BJ (cell line): Measurements from ENCODE around the gene CLPTM1. TPM values are rescaled to one million over a fixed set of nuclear protein-coding genes. Genes with fewer than 3 reads are reported as not detected.

Source experiments
- CTCF ChIA-PET: fragments of 350-600 bp; formaldehyde crosslinking; extraction: SDS; loops from one replicate; lab custom pipeline; 2021; ENCODE audit warnings: antibody characterized with exemption, inconsistent platforms; lab: Yijun Ruan, JAX
- POLR2A ChIA-PET: fragments of 300-600 bp; sonication (Branson Sonifier 250); formaldehyde crosslinking; extraction: SDS; loops from one replicate; lab custom pipeline; 2021; ENCODE audit warnings: antibody characterized with exemption; lab: Charles Lee
- DNase-seq: peaks from one replicate; pipeline ENCODE4 v3.0.0-alpha.2; 2011; ENCODE audit warnings: low read depth
- H3K27me3 ChIP-seq: 2 replicates; pipeline ENCODE4 v1.6.0; 2011; ENCODE audit warnings: low read length; ENCODE audit not compliant: control insufficient read depth, insufficient read depth
- H3K36me3 ChIP-seq: 2 replicates; pipeline ENCODE4 v1.5.1; 2011; ENCODE audit warnings: low read length; ENCODE audit not compliant: control insufficient read depth, insufficient read depth
- H3K4me3 ChIP-seq: 2 replicates; pipeline ENCODE4 v1.5.1; 2011; ENCODE audit warnings: low read depth, mild to moderate bottlenecking, control low read depth, low read length
- CTCF ChIP-seq: IDR thresholded peaks from 2 replicates; pipeline ENCODE4 v1.5.1; 2011; ENCODE audit warnings: low read depth, mild to moderate bottlenecking, control low read depth, inconsistent platforms, low read length, moderate library complexity; ENCODE audit not compliant: insufficient read depth
- polyA plus RNA-seq: library from polyadenylated mRNA; depleted of rRNA; stranded (reverse); fragments of >200 nt; gene quantifications from 2 replicates; pipeline ENCODE4 v1.2.3, GENCODE V29; 2011

The CLPTM1 gene
- polyA plus RNA-seq, 1 experiment = 127 TPM

GRCh38 chr19:45035755-45036154 lies 80.6 kb downstream of the CLPTM1 start:
- no peak for TF ChIP-seq CTCF
- CTCF ChIA-PET = interaction anchor here (1.5 kb wide), 1 partner anchor 24 kb away, joined by 5 read pairs; no protein-coding TSS in a partner anchor
- H3K27me3 ChIP-seq = no peaks in the 10 kb centered on the region
- POLR2A ChIA-PET = no interaction called here
- no peak for DNase-seq
- H3K4me3 ChIP-seq = no peak overlapping the region
- peaks cover 16% of the 10 kb centered on the region for H3K36me3 ChIP-seq

GRCh38 chr19:45037393-45038169 lies 82.4 kb downstream of the CLPTM1 start:
- CTCF ChIA-PET = interaction anchor here (5.3 kb wide), 1 partner anchor 22 kb away, joined by 28 read pairs; no protein-coding TSS in a partner anchor
- Histone ChIP-seq H3K4me3 (no peak overlapping the region), H3K27me3 (no peaks in the 10 kb centered on the region), H3K36me3 (peaks cover 18% of the 10 kb centered on the region)
- POLR2A ChIA-PET = no interaction called here
- DNase-seq = no peak
- TF ChIP-seq CTCF = no peak

- ChIA-PET CTCF (interaction anchor here (0.7 to 5.3 kb wide), 5 partner anchors 11 to 1482 kb away, joined by 3 to 28 read pairs (median 3); no protein-coding TSS in a partner anchor), POLR2A (interaction anchor here (0.6 to 0.7 kb wide), 3 partner anchors 458 to 1031 kb away, joined by 4 to 7 read pairs (median 4); no protein-coding TSS in a partner anchor)
- DNase-seq = peak; percentile 31
- peaks cover 21% of the 10 kb centered on the region for H3K36me3 ChIP-seq
- H3K4me3 ChIP-seq = peak within 1 kb of the TSS; percentile 87
- no peak for TF ChIP-seq CTCF
- H3K27me3 ChIP-seq = no peaks in the 10 kb centered on the region
Measured at GRCh38 chr19:45038931-45039893, 84.0 kb downstream of the CLPTM1 start, which contains the start of gene CLASRP. TSS of gene CLASRP (plus strand) at chr19:45039045. CDS start at chr19:45040213, 1,168 bp downstream.

GRCh38 chr19:45040059-45040771 lies 85.0 kb downstream of the CLPTM1 start:
- Histone ChIP-seq H3K27me3 (no peaks in the 10 kb centered on the region), H3K36me3 (peaks cover 27% of the 10 kb centered on the region), H3K4me3 (peak overlapping the region; percentile 87)
- no peak for TF ChIP-seq CTCF
- ChIA-PET CTCF (interaction anchor here (0.7 to 5.3 kb wide), 4 partner anchors 11 to 61 kb away, joined by 3 to 28 read pairs (median 4); partner anchors contain the start of gene PPP1R37), POLR2A (no interaction called here)
- DNase-seq = no peak
